Measurements from ENCODE around the gene RAD50.

DNA sequence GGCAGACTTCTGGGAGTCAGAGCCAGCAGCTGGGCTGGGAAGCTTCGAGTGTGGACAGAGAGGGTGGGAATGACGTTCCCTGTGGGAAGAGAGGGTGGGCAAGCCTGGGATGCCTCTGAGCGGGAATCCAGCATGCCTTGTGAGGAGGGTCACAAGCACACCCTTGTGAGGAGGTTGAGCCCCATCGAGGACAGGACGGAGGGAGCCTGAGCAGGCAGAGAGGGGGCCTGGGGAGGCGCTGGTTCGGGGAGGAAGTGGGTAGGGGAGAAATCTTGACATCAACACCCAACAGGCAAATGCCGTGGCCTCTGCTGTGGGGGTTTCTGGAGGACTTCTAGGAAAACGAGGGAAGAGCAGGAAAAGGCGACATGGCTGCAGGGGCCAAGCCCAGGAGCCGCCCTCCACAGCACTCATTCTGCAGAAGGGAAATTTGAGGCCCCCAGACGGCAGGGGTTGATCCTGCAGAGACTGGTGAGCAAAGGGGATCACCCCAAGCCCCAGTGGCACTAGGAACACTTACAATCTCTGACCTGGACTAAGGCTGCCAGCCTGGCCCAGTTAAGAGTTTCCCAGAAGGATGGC, 100.1 kb downstream of the RAD50 start:
- TF ChIP-seq TAF1 (IDR thresholded peaks at IDR 0.05; ENCODE audit: borderline replicate concordance, low read depth, low read length) (no peak), RFX5 (IDR thresholded peaks at IDR 0.05; ENCODE audit: low read length) (no peak), SMC3 (IDR thresholded peaks at IDR 0.05; ENCODE audit: low read depth, low read length) (no peak), NFIC (IDR thresholded peaks at IDR 0.05; ENCODE audit: borderline replicate concordance) (no peak), USF1 (IDR thresholded peaks at IDR 0.05; ENCODE audit: borderline replicate concordance, low read depth) (no peak), FOXJ3 (CRISPR knock-in tag; IDR thresholded peaks at IDR 0.05) (no peak), JUND (IDR thresholded peaks at IDR 0.05) (no peak), RCOR1 (IDR thresholded peaks at IDR 0.05; ENCODE audit: low read length) (no peak), YY1 (IDR thresholded peaks at IDR 0.05; ENCODE audit: low read depth) (no peak), CHD2 (IDR thresholded peaks at IDR 0.05; ENCODE audit: low read length, partially characterized antibody) (no peak)
- TF ChIP-seq, protein P1, sequence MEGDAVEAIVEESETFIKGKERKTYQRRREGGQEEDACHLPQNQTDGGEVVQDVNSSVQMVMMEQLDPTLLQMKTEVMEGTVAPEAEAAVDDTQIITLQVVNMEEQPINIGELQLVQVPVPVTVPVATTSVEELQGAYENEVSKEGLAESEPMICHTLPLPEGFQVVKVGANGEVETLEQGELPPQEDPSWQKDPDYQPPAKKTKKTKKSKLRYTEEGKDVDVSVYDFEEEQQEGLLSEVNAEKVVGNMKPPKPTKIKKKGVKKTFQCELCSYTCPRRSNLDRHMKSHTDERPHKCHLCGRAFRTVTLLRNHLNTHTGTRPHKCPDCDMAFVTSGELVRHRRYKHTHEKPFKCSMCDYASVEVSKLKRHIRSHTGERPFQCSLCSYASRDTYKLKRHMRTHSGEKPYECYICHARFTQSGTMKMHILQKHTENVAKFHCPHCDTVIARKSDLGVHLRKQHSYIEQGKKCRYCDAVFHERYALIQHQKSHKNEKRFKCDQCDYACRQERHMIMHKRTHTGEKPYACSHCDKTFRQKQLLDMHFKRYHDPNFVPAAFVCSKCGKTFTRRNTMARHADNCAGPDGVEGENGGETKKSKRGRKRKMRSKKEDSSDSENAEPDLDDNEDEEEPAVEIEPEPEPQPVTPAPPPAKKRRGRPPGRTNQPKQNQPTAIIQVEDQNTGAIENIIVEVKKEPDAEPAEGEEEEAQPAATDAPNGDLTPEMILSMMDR (IDR thresholded peaks at IDR 0.05): no peak
- TF ChIP-seq, protein P2, sequence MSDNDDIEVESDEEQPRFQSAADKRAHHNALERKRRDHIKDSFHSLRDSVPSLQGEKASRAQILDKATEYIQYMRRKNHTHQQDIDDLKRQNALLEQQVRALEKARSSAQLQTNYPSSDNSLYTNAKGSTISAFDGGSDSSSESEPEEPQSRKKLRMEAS (IDR thresholded peaks at IDR 0.05; ENCODE audit: low read depth): no peak
